GM19239 (cell line): ENCODE data around the gene FOXL3.
"Not testable (repeated sequence)": the region's sequence is repeated elsewhere in the genome, so short reads cannot be mapped to it uniquely, and the experiment has no call there.

Experiments used
- DNase-seq: peaks from one replicate; pipeline ENCODE4 v3.0.0; 2011; ENCODE audit warnings: low spot score; ENCODE audit not compliant: insufficient read length
- FAIRE-seq: peaks from 2 replicates; lab custom pipeline; 2011; peaks lifted over from hg19 to GRCh38; lab: Jason Lieb, UNC

FOXL3 gene

DNA sequence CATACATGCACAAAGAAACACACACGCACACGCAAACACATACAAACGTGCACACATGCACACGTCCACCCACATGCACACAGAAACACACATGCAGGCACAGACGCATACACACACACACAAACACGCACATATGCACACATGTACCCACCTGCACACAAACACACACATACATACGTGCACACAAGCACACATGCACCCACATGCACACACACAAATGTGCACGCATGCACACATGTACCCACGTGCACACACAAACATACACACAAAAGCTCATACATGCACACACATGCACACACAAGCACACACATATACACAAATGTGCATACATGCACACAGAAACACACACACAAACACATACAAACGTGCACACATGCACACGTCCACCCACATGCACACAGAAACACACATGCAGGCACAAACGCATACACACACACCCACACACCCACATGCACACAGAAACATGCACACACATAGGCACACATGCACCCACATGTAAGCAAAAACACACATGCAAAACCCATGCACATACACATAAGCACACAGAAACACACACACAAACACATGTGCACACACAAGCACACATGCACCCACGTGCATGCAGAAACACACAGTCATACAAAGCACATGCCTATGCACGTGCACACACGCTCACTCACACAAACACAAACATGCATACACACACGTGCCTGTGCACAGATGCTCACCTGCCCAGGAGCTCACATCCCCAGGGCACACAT lies 44.8 kb downstream of the FOXL3 start:
- FAIRE-seq (no peak), DNase-seq (no peak)

DNA sequence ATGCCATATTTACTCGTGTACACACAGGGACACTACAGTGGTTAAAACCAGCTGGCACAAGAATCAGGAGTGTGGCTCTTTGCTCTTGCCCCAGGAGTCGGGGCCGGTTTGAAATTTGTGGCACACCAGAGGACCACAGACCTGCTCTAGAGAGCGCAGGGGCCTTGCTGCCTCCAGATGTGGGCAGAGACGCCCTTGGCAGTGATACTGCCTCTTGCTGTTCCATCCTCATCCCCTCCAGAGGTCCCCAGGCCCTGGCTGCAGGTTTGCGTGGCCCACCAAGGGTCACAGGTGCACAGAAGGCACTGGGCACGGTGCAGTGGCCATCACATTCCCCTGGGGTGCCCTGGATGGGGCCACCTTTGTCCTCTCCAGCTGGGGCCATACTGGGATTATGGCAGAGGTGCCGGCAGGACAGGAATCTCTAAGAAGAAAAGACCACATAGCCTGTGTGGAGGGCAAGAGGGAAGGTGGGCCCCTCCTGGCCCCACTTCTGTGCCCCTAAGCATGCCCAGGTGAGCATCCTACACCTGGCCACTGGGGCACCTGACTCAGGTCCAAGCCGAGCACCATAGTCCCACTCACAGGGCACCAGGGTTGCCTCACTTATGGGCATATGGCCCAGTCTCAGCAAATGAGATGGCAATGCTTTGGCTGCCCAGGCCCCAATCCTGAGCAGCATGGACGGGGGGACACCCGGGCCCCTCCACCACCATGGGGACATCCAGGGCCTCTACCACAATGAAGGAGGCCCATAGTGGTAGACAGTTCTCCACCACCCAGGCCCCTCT lies 45.6 kb downstream of the FOXL3 start:
- DNase-seq (no peak), FAIRE-seq (no peak)

DNA sequence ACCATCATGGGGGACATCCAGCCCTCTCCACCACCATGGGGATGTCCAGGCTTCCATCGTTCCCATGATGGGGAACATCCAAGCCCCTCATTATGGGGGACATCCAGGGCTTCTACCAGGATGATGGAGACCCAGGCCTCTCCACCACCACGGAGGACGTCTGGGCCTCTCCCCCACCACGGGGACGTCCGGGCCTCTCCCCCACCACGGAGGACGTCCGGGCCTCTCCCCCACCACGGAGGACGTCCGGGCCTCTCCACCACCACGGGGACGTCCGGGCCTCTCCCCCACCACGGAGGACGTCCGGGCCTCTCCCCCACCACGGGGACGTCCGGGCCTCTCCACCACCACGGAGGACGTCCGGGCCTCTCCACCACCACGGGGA lies 46.2 kb downstream of the FOXL3 start:
- DNase-seq, FAIRE-seq: not testable (repeated sequence)

DNA sequence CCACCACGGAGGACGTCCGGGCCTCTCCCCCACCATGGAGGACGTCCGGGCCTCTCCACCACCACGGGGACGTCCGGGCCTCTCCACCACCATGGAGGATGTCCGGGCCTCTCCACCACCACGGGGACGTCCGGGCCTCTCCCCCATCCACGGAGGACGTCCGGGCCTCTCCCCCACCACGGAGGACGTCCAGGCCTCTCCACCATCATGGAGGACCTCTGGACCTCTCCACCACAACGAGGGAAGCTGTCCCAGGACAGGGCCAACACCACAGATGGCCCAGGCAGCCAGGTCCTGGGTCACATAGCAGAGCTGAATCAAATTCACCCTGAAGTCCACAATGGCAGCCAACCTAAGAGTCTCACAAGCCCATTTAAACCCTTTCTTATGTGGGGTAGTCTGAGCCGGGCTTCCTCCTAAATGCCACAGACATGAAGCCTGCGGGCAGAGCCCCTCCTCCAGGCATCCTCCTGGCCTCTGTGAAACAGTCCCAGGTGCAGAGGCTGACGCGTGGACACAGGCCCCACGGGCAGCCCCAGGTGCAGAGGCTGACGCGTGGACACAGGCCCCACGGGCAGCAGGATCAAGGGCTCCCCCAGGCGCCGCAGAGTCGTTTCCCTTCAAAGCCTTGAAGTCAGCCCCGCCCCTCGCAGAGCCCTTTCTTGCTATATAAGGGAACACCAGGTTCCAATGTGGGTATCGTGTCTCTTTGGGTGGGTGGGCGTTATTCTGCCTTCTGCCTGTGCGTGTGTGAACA lies 47.0 kb downstream of the FOXL3 start:
- FAIRE-seq (no peak), DNase-seq (no peak)

DNA sequence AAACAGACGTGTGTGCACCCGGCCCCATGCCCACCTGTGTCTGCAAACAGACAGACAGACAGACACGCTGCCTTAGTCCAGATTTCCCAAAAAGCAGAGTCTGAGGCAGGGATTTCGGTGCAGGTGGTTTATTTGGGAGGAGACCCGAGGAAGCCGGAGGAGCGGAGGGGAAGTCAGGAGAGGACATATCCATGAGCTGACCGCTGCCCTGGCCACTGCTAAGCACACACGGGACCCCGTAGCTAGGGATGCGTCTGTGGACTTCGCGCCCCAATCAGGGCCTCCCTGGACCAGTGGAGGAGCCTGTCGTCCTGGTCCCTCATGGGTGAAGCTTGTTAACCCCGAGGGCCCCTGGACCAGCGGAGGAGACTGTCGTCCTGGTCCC lies 47.6 kb downstream of the FOXL3 start:
- no peak for DNase-seq
- no peak for FAIRE-seq

DNA sequence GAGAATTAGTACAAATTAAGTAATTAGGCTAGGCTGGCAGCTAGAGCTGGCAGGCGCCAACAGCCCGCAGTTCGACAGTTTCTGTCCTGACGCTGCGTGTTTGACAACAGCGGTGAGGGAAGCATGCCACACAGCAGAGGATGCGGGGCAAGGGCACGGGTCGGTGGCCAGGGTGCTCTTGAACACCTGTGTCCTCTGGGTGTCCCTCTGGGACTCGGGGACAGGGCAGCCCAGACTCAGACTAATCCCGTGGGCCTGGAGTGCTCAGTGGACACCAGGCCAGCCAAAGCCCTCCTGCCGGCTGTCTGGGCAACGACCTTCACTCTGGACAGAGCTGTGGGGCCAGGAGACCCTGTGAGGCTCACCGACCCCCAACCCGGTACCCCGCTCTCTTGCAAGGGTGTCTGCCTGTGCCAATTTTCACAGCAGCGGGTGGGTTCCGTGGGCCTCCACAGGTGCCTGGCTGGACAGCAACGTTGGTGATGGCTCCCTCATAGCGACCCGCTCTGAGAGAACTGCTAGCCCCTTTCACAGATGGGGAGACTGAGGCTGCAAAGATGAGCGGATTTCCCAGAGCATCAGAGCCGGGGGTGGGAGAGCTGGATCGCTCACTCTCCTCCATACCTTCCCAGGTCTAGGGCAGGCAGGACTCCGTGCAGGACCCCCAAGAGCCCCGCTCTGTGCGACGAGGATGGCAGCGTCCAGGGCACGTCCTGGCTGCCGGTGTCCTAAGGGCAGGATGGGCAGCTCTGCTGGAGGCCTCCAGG lies 48.5 kb downstream of the FOXL3 start:
- no peak for DNase-seq
- no peak for FAIRE-seq

DNA sequence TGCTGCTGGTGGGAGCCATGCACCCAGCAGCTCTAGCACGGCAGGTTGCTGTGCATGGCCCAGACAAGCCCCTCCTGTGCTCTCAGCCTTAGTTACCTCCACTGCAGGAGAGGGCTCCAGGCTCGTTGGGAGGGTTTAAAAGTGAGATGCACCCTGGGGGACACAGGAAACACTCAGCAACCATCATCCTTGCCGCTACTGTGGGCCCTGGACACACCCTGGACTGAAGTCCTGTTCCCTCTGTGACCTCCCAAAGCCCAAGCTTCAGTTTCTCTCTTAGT lies 49.0 kb downstream of the FOXL3 start:
- DNase-seq: no peak
- FAIRE-seq: no peak

DNA sequence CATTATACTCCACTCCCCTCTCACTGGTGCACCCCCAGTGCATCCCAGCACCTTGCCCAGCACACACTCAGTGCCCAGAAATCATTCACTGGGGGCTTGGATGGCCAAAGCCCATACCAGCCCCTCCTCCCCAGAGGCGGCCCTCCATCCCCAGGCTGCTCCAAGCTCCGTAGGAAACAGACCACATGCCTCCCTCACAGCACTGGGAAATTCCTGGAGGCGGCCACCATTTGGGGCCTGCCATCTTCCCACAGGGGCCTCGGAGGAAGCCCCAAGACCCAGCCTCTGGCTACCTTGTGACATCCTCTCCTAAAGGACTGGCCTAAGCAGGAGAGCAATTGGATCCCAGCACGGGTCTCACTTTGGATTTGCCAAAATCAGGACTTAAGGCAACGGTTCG lies 49.7 kb downstream of the FOXL3 start:
- FAIRE-seq: no peak

DNA sequence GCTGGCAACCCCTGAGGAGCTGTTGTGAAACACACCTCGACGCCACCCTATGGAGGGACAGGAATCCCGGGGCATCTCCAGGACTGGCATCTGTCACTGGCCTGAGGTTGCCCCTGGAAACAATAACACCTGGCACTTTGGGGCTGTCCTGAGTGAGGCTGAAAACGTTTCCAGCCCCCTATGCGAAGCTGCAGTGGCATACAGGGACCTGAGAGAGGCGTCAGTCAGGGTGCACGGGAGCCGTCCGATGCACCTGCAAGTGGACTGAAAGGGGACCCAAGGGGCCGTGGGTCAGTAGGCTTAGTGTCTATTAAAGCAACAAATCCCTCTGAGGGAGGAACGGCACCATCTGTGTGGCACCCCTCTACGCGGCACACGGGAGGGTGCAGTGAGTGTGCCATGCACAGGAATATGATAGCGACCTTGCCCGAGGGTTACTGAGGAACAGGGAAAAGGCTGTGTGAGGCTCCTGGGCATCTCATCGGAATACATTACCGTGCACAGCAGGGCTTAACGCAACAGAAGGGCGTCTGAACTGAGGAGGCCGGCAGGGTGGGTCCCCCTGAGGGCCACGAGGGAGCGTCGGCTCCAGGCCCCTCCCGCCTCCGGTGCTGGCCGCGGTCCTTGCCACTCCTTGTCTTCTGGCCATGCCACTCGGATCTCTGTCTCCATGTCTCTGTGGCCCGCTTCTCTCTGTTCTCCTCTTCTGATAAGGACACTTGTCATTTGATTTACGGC lies 50.4 kb downstream of the FOXL3 start:
- no peak for DNase-seq
- FAIRE-seq: no peak

More for the DNA sequence above, 49.7 kb downstream of the FOXL3 start:
- no peak for DNase-seq
